Measurements from ENCODE around the gene KCTD21. TPM values are rescaled to one million over a fixed set of nuclear protein-coding genes. Genes with fewer than 3 reads are reported as not detected.

The KCTD21 gene
- total RNA-seq, 1 donor from 2014 or later, result 5.2 TPM

DNA sequence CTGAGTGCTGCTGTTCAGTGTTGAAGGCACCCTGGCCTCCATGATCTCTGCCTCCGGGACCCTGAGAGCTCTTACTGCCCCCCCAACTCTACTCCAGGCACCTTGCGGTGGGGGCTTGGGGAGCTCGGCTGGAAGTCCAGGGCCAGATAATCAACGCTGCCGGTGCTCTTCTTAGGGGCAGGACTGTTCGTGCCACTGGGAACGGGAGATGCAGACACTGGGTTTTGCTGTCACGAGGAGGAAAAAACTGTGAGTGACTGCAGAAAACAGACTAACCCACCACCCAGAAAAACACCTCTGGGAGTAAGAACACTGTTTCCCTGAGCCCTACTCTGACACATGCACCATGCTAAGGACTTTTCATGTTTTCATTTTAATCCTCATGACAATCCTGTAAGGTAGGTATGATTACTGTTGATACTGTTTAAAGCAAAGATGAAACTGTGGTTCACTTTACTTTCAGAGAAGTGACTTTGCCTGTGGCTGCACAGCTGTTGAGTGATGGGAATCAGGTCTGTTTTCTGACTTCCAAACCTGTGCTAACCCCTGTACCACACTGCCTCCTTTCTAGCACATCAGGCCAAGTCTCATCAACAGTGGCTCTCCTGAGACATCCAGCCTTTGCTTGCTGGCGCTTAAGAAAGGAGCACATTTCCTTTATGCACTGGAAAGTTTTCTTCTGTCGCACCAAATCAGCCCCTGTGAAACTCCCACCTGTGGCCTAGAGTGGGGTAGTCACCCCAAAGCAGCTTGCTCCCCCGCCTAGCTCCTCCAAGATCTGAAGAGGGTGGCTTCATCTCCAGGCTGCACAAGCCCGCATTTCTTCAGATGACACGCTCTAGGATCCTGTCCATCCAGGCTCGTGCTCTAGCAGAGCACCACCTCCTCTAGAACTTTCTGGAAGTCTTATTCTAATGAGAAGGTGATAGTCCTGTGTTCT, 32.1 kb upstream of the KCTD21 start:
- H3K27ac Mint-ChIP-seq, result no peak overlapping the region
- TF ChIP-seq, protein P1, sequence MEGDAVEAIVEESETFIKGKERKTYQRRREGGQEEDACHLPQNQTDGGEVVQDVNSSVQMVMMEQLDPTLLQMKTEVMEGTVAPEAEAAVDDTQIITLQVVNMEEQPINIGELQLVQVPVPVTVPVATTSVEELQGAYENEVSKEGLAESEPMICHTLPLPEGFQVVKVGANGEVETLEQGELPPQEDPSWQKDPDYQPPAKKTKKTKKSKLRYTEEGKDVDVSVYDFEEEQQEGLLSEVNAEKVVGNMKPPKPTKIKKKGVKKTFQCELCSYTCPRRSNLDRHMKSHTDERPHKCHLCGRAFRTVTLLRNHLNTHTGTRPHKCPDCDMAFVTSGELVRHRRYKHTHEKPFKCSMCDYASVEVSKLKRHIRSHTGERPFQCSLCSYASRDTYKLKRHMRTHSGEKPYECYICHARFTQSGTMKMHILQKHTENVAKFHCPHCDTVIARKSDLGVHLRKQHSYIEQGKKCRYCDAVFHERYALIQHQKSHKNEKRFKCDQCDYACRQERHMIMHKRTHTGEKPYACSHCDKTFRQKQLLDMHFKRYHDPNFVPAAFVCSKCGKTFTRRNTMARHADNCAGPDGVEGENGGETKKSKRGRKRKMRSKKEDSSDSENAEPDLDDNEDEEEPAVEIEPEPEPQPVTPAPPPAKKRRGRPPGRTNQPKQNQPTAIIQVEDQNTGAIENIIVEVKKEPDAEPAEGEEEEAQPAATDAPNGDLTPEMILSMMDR (IDR thresholded peaks at IDR 0.05; ENCODE audit: unreplicated experiment), result no peak
- no peaks in the 10 kb centered on the region for H3K27me3 Mint-ChIP-seq (ENCODE audit: low read depth)
- H3K36me3 Mint-ChIP-seq, result peaks cover 39% of the 10 kb centered on the region
- no peaks in the 10 kb centered on the region for H3K9me3 Mint-ChIP-seq
- no peaks in the 10 kb centered on the region for H3K4me1 Mint-ChIP-seq
- peak in 1 of 2 experiments; percentile 24 for DNase-seq (ENCODE audit: low spot score in 2 of 2, unreplicated experiment in 2 of 2)
- no peak overlapping the region for H3K4me3 Mint-ChIP-seq

DNA sequence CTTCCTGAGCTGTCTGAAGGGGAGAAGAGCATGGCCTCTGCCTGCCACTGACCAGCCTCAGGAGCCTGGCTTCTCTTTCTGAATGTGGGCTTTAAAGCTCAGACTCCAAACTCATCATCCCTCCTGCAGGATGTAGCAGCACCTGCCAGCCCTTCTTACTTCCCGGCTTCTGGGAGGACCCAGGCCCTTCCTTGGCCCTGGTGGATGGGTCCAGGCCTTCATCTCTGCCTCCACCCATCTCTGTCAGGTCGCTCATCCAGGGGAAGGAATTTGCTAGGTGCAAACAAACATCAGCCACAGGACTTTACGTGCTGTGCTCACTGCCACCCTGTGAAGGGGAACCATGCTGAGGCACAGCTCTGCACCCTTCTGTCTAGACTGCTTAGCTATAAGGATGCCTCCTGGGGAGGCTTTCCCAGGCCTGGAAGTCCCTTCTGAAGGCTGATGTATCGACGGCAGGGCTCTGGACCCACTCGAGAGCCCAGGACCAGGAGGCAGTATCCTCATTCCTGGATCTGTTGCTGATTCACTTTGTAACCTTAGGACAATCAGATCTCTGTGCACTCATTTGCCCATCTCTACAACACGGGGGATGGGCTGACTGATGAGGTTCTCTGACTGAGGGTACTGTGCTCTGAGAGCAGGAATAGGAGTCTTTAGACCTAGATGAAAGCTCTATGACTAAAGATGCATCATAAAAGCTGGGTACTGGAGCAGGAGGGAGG, 31.2 kb upstream of the KCTD21 start:
- Mint-ChIP-seq H3K4me3 (no peak overlapping the region), H3K27ac (no peak overlapping the region), H3K4me1 (no peaks in the 10 kb centered on the region), H3K27me3 (ENCODE audit: low read depth) (no peaks in the 10 kb centered on the region), H3K9me3 (no peaks in the 10 kb centered on the region), H3K36me3 (peaks cover 32% of the 10 kb centered on the region)
- TF ChIP-seq, protein P1 (IDR thresholded peaks at IDR 0.05; ENCODE audit: unreplicated experiment), result no peak
- peak in 1 of 2 experiments; percentile 31 for DNase-seq (ENCODE audit: low spot score in 2 of 2, unreplicated experiment in 2 of 2)

DNA sequence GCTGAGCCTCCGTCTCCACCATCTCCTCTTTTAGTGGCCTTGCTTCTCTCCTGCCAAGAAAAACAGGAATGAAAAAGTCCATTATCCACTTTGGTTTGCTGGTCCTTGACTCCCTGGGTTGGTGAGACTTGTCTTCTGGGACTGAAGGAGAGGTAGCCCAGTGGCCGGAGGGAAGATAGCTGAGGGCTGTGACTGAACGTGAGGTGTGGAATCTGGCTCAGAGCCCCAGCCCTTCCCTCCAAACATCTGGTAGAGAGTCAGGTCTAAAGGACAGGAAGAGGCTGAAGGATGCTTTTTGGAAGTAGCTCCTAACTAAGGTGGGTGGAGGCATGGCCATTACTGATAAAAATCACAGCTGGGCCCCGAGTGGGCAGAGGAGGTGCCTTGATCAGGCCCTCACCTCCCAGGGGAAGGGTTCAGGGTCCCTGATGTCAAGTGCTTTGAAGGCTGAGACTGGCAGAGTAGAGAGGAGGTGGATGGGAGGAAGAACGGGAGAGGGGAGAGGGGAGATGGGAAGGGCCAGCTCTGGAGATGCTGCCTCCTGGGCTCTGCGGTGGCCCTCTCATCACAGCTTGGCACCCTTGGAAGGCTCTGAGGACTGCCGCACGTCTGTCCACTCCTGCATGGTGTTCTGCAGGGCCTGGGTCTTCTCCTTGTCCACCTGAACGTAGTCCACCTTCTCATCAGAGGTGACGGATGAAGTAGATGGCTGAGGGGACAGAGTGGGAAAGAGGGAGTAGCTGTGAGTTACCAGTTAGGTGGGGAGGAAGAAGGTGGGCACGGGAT, 30.5 kb upstream of the KCTD21 start:
- Mint-ChIP-seq H3K9me3 (no peaks in the 10 kb centered on the region), H3K4me1 (no peaks in the 10 kb centered on the region), H3K27ac (no peak overlapping the region), H3K36me3 (peaks cover 29% of the 10 kb centered on the region), H3K4me3 (no peak overlapping the region), H3K27me3 (ENCODE audit: low read depth) (no peaks in the 10 kb centered on the region)
- TF ChIP-seq, protein P1 (IDR thresholded peaks at IDR 0.05; ENCODE audit: unreplicated experiment), result no peak
- no peak for DNase-seq (ENCODE audit: low spot score in 2 of 2, unreplicated experiment in 2 of 2)

DNA sequence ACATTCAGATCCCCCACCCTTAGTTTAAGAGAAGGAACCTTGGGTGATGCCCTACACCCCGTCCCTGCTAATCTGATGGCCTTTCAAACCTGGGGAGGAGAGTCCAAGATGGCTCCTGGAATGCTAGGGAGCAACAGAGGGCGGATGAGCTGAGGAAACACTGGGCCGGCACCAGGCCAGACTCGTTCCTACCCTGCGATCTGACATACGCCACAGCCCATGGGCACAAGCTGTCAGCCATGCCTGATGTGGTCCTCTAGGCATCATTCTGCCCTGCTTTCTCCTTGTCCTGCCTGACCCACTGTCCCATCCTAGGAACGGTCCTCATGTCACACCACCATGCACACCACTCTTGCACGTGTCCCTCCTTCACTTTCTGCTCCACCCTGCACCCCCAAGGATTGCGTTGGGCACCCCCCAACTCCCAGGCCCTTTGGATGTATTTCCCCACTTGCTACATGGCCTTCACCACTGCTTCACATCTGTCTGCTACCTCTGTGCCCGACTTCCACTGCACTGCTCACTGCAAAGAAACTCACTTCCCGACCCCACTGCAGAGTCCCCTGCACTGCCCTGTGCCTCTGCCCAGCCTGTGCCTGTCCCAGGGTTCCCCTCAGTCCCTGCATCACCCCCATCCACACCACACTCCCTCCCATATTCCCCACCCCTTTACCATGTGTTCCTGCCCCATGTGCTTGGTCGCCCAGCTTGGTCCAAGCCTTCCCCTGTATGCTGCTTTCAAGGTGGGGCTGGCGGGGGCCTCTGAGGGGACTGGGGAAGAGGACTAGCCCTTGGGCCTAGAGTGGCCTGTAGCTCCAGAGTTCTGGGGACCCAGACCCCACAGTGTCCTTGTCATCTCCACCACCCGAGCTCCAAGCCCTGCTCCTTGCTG, 29.5 kb upstream of the KCTD21 start:
- Mint-ChIP-seq H3K9me3 (no peaks in the 10 kb centered on the region), H3K27me3 (ENCODE audit: low read depth) (no peaks in the 10 kb centered on the region), H3K4me3 (no peak overlapping the region), H3K36me3 (peaks cover 27% of the 10 kb centered on the region), H3K4me1 (no peaks in the 10 kb centered on the region), H3K27ac (no peak overlapping the region)
- no peak for DNase-seq (ENCODE audit: low spot score in 2 of 2, unreplicated experiment in 2 of 2)
- TF ChIP-seq, protein P1 (IDR thresholded peaks at IDR 0.05; ENCODE audit: unreplicated experiment), result no peak

All from mesothelial cell of epicardium (in vitro differentiated cells).